Cardiac fibroblast (primary cell): ENCODE measurements around the gene TMTC2.

ENCODE experiments used
- DNase-seq, 2 donors: peaks; one replicate each; pipeline versions ENCODE4 v3.0.0 to v3.0.0-alpha.2; 2010; ENCODE audit warnings: low read depth in 2 of 2
- H3K4me3 ChIP-seq, 2 donors: replicated peaks in 1 of 2; 1 replicate in 1 of 2; 2 replicates in 1 of 2; pipeline ENCODE4 v1.5.1; 2011; ENCODE audit warnings: low read depth in 2 of 2, low read length in 2 of 2, mild to moderate bottlenecking in 2 of 2, moderate library complexity in 1 of 2
- TF ChIP-seq, protein P1 (sequence below): IDR thresholded peaks from one replicate; pipeline ENCODE4 v1.5.1; 2011; ENCODE audit warnings: low read depth, mild to moderate bottlenecking, low read length, inconsistent platforms

TMTC2 gene

DNA sequence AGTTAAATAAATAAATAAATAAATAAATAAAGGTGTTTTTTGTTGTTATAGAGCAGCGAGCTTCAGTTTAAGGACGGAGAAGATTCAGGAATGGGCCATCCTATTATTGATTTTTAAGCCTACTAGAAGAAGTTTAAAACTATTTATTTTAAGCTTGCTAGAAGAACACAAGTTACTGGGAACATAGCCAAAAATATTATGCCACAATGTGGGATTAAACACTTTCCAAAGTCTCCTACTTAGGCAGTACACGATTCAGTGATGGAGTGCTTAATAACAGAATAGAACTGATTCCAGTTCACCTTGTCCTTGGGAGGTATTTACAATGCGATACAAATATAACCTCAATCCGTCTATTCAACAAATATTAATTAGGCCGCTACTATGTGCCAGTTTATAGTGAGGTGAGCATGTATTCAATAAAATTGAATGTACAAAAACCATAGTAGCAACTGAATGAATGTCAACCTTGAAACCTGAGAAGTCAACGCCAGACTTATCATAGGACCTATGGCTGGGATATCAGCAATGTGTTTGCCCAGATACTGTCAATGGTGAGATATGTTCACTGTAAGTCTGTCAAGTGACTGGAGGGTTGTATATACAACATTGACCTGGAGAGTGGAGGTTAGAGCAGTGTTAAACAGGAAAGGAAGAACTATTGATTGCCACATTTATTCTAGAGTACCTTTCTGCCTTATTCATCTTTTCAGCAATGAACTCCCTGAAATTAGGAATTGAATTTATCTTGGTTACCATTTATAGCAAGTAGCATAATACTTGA, 486.4 kb downstream of the TMTC2 start:
- TF ChIP-seq, protein P1, sequence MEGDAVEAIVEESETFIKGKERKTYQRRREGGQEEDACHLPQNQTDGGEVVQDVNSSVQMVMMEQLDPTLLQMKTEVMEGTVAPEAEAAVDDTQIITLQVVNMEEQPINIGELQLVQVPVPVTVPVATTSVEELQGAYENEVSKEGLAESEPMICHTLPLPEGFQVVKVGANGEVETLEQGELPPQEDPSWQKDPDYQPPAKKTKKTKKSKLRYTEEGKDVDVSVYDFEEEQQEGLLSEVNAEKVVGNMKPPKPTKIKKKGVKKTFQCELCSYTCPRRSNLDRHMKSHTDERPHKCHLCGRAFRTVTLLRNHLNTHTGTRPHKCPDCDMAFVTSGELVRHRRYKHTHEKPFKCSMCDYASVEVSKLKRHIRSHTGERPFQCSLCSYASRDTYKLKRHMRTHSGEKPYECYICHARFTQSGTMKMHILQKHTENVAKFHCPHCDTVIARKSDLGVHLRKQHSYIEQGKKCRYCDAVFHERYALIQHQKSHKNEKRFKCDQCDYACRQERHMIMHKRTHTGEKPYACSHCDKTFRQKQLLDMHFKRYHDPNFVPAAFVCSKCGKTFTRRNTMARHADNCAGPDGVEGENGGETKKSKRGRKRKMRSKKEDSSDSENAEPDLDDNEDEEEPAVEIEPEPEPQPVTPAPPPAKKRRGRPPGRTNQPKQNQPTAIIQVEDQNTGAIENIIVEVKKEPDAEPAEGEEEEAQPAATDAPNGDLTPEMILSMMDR = no peak
- H3K4me3 ChIP-seq = no peak overlapping the region
- DNase-seq = peak in 1 of 2 donors; percentile 6

DNA sequence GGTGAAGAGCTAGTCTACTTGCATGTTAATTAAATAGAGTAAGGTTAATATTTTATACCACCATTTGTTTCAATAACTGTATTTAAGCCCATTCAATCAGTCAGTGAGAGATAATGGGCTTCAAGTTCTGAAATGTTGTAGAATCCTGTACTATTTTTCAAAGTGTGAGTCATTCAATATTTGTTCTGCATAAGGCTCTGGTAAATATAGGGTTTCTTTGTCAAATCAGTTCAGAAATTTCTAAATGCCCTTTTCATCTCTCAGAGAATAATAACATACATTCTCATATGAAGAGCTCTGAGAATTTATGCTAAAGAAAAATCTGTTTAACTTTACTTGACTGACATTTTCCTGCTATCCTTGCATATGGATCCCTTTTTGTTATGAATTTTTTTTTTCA, 493.3 kb downstream of the TMTC2 start:
- no peak overlapping the region for H3K4me3 ChIP-seq
- no peak for DNase-seq
- TF ChIP-seq, protein P1 = no peak

DNA sequence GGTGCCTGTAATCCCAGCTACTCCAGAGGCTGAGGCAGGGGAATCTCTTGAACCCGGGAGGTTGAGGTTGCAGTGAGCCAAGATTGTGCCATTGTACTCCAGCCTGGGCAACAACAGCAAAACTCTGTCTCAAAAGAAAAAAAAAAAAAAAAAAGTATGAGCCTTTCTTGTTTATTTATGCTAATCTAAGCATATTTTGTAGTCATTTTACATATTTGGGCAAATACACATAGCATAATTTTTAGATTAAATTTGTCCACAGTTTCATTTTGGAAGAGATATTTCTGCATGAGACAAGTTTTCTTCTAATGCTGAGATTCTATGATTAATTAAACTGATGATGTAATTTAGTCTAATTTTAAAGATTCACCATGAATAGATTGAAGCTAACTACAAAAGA, 494.4 kb downstream of the TMTC2 start:
- no peak overlapping the region for H3K4me3 ChIP-seq
- no peak for DNase-seq
- TF ChIP-seq, protein P1 = no peak

DNA sequence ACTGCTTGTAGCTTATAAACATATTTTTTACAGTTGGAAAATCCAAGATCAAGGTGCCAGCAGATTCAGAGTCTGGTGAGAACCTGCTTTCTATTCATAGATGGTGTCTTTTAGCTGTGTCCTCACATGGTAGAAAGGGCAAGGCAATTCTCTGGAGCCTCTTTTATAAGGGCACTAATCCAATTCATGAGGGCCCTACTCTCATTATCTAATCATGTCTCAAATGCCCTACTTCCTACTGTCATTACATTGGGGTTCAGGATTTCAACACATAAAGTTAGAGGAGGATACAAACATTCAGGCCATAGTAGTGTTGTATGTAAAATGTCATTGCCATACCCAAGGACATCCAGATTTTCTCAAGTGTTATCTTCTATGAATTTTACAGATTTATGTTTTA, 496.4 kb downstream of the TMTC2 start:
- TF ChIP-seq, protein P1 = no peak

More for the DNA sequence above, 496.4 kb downstream of the TMTC2 start:
- no peak overlapping the region for H3K4me3 ChIP-seq
- no peak for DNase-seq
